ENCODE data around the gene NDE1.

NDE1 gene

GRCh38 chr16:15754821-15755534, 104.9 kb downstream of the NDE1 start:
- no peak overlapping the region for H3K4me3 ChIP-seq (replicated peaks; ENCODE audit: low read depth, low read length)
- DNase-seq (ENCODE audit: low read depth), result no peak
- no peak for TF ChIP-seq CTCF (IDR thresholded peaks at IDR 0.05; ENCODE audit: low read length, missing control alignments)

DNA sequence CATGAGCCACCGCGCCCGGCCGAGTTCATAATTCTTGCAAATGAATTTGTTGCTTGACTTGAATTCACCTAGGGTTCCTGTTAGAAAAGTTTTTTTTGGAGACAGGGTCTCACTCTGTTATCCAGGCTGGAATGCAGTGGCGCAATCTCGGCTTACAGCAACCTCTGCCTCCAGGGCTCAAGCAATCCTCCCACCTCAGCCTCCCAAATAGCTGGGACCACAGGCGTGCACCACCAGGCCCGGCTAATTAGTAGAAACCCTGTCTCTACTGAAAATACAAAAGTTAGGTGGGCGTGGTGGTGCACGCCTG, 107.0 kb downstream of the NDE1 start:
- no peak for TF ChIP-seq CTCF (IDR thresholded peaks at IDR 0.05; ENCODE audit: low read length, missing control alignments)
- DNase-seq (ENCODE audit: low read depth), result no peak
- H3K4me3 ChIP-seq (replicated peaks; ENCODE audit: low read depth, low read length), result no peak overlapping the region

GRCh38 chr16:15757630-15758251, 107.7 kb downstream of the NDE1 start:
- no peak overlapping the region for H3K4me3 ChIP-seq (replicated peaks; ENCODE audit: low read depth, low read length)
- no peak for TF ChIP-seq CTCF (IDR thresholded peaks at IDR 0.05; ENCODE audit: low read length, missing control alignments)
- no peak for DNase-seq (ENCODE audit: low read depth)

GRCh38 chr16:15759070-15759469, 109.0 kb downstream of the NDE1 start:
- no peak for TF ChIP-seq CTCF (IDR thresholded peaks at IDR 0.05; ENCODE audit: low read length, missing control alignments)
- DNase-seq (ENCODE audit: low read depth), result no peak
- H3K4me3 ChIP-seq (replicated peaks; ENCODE audit: low read depth, low read length), result no peak overlapping the region

- no peak for TF ChIP-seq CTCF (IDR thresholded peaks at IDR 0.05; ENCODE audit: low read length, missing control alignments)
- DNase-seq (ENCODE audit: low read depth), result no peak
Observed at GRCh38 chr16:15760129-15760528, 110.1 kb downstream of the NDE1 start.

DNA sequence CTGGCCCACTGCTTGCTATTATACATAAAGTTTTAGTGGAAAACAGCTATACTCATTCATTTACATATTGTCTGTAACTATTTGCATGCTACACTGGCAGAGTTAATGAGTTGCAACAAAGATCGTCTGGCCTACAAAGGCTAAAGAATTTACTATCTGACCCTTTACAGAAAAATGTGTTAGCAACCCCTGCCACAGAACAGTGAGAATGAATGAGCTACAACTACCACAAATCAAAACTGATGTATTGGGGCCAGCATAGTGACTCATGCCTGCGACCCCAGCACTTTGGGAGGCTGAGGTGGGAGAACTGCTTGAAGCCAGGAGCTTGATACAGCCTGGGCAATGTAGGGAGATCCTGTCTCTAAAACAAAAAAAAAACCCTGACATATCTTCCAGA, 114.1 kb downstream of the NDE1 start:
- DNase-seq (ENCODE audit: low read depth), result no peak
- no peak overlapping the region for H3K4me3 ChIP-seq (replicated peaks; ENCODE audit: low read depth, low read length)

More at GRCh38 chr16:15760129-15760528, 110.1 kb downstream of the NDE1 start:
- H3K4me3 ChIP-seq (replicated peaks; ENCODE audit: low read depth, low read length), result no peak overlapping the region

More for the DNA sequence above, 114.1 kb downstream of the NDE1 start:
- TF ChIP-seq CTCF (IDR thresholded peaks at IDR 0.05; ENCODE audit: low read length, missing control alignments), result no peak

Data from fibroblast of pulmonary artery (primary cell).